ENCODE results near the gene EXOC4. TPM values are rescaled to one million over a fixed set of nuclear protein-coding genes. Genes with fewer than 3 reads are reported as not detected.
A peak's percentile ranks its signal among the peaks of the same experiment; 100 is the strongest.

The EXOC4 gene
- total RNA-seq, 1 experiment from 2014 or later: 71.0 TPM

- POLR2A ChIA-PET: interaction anchor here (0.6 kb wide), 1 partner anchor 40 kb away, joined by 6 read pairs; no protein-coding TSS in a partner anchor
- intact Hi-C loops (cut with micrococcal nuclease; ENCODE audit: unreplicated experiment): no loop called here
- DNase-seq (ENCODE audit: low read depth, low spot score) (no peak), ATAC-seq (no peak)
- no peaks in the 10 kb centered on the region for H3K27me3 ChIP-seq (ENCODE audit: control insufficient read depth, insufficient read depth, low read length)
- no TSS peak for BruUV-seq (replicated peaks)
- no peaks in the 10 kb centered on the region for H3K36me3 ChIP-seq (ENCODE audit: control insufficient read depth, insufficient read depth, low read length)
- no peaks in the 10 kb centered on the region for H3K9me3 ChIP-seq (ENCODE audit: control insufficient read depth, insufficient read depth, low read depth, low read length)
- TF ChIP-seq CTCF (IDR thresholded peaks at IDR 0.05) (peak; percentile 30; the same call in 1 of the 2 replicates), TCF7L2 (IDR thresholded peaks at IDR 0.05; ENCODE audit: low read depth, low read length) (no peak), REST (IDR thresholded peaks at IDR 0.05; ENCODE audit: insufficient read depth in 1 of 2, low read depth in 2 of 2, low read length in 1 of 2) (no peak), POLR2AphosphoS5 (IDR thresholded peaks at IDR 0.05; ENCODE audit: low read depth, low read length) (no peak), SIN3A (IDR thresholded peaks at IDR 0.05; ENCODE audit: borderline replicate concordance, insufficient read depth, low read depth, low read length) (no peak)
- H3K4me3 ChIP-seq (ENCODE audit: low read depth in 2 of 2, low read length in 2 of 2): no peak overlapping the region
- in situ Hi-C loops (cut with HindIII; ENCODE audit: low pct_unique_long_range_greater_than_20kb, low sequenced_read_pairs): no loop called here
- no peak overlapping the region for H3K27ac ChIP-seq (ENCODE audit: low read length)
- no peaks in the 10 kb centered on the region for H3K4me1 ChIP-seq (ENCODE audit: control insufficient read depth, insufficient read depth, low read length)
- CTCF ChIA-PET: interaction anchor here (0.6 kb wide), 1 partner anchor 303 kb away, joined by 6 read pairs; no protein-coding TSS in a partner anchor
Measured at GRCh38 chr7:134108802-134109201, 855.9 kb downstream of the EXOC4 start.

GRCh38 chr7:134113655-134114054 is 860.8 kb downstream of the EXOC4 start:
- in situ Hi-C loops (cut with HindIII; ENCODE audit: low pct_unique_long_range_greater_than_20kb, low sequenced_read_pairs): no loop called here

More at GRCh38 chr7:134113655-134114054, 860.8 kb downstream of the EXOC4 start:
- ChIA-PET POLR2A (no interaction called here), CTCF (no interaction called here)
- Histone ChIP-seq H3K27me3 (ENCODE audit: control insufficient read depth, insufficient read depth, low read length) (no peaks in the 10 kb centered on the region), H3K4me1 (ENCODE audit: control insufficient read depth, insufficient read depth, low read length) (no peaks in the 10 kb centered on the region), H3K4me3 (ENCODE audit: low read depth in 2 of 2, low read length in 2 of 2) (no peak overlapping the region), H3K36me3 (ENCODE audit: control insufficient read depth, insufficient read depth, low read length) (no peaks in the 10 kb centered on the region), H3K9me3 (ENCODE audit: control insufficient read depth, insufficient read depth, low read depth, low read length) (no peaks in the 10 kb centered on the region), H3K27ac (ENCODE audit: low read length) (no peak overlapping the region)
- TF ChIP-seq POLR2AphosphoS5 (IDR thresholded peaks at IDR 0.05; ENCODE audit: low read depth, low read length): no peak
- no peak for TF ChIP-seq SIN3A (IDR thresholded peaks at IDR 0.05; ENCODE audit: borderline replicate concordance, insufficient read depth, low read depth, low read length)
- no peak for TF ChIP-seq REST (IDR thresholded peaks at IDR 0.05; ENCODE audit: insufficient read depth in 1 of 2, low read depth in 2 of 2, low read length in 1 of 2)
- TF ChIP-seq CTCF (IDR thresholded peaks at IDR 0.05): no peak
- no peak for TF ChIP-seq TCF7L2 (IDR thresholded peaks at IDR 0.05; ENCODE audit: low read depth, low read length)
- no TSS peak for BruUV-seq (replicated peaks)
- intact Hi-C loops (cut with micrococcal nuclease; ENCODE audit: unreplicated experiment): no loop called here
- ATAC-seq (no peak), DNase-seq (ENCODE audit: low read depth, low spot score) (no peak)

Measured in Panc1 (cell line).